SU-DHL-6 (cell line): Measurements from ENCODE around the gene PCDHAC1.
"Not testable (repeated sequence)": the region's sequence is repeated elsewhere in the genome, so short reads cannot be mapped to it uniquely, and the experiment has no call there.

ENCODE experiments used
- H2AFZ ChIP-seq: fragments of 200-600 bp; sonication (generic); 2 replicates; pipeline ENCODE4 v1.6.1; 2014; ENCODE audit warnings: low read depth, mild to moderate bottlenecking, moderate library complexity, mixed read lengths, antibody characterized with exemption, low read length; ENCODE audit not compliant: severe bottlenecking
- H3F3A ChIP-seq: fragments of 200-600 bp; shearing (Covaris generic); 2 replicates; pipeline ENCODE4 v1.6.0; 2016; ENCODE audit warnings: antibody characterized with exemption, mild to moderate bottlenecking; ENCODE audit not compliant: insufficient read depth
- H3K27ac ChIP-seq: fragments of 200-600 bp; sonication (generic); 2 replicates; pipeline ENCODE4 v1.5.1; 2016; ENCODE audit warnings: low read depth, mild to moderate bottlenecking, low read length, moderate library complexity, mixed read lengths
- H3K27me3 ChIP-seq: fragments of 200-600 bp; sonication (generic), shearing (Covaris generic); 2 replicates; pipeline ENCODE4 v1.6.0; 2014; ENCODE audit warnings: mild to moderate bottlenecking, low read length
- H3K36me3 ChIP-seq: fragments of 200-600 bp; sonication (generic); 2 replicates; pipeline ENCODE4 v1.6.1; 2014; ENCODE audit warnings: mild to moderate bottlenecking, low read length, mixed read lengths
- H3K4me2 ChIP-seq: fragments of 300-600, 200-600 bp; shearing (Covaris generic), sonication (generic); 2 replicates; pipeline ENCODE4 v1.6.0; 2014; ENCODE audit warnings: low read length, low read depth, mild to moderate bottlenecking; ENCODE audit not compliant: poor library complexity, severe bottlenecking
- H3K4me3 ChIP-seq: fragments of 200-600 bp; sonication (generic); 2 replicates; pipeline ENCODE4 v1.5.1; 2014; ENCODE audit warnings: antibody characterized with exemption, low read length, mild to moderate bottlenecking, mixed read lengths; ENCODE audit not compliant: insufficient read depth, poor library complexity, severe bottlenecking
- H3K79me2 ChIP-seq: fragments of 200-600 bp; sonication (generic); 2 replicates; pipeline ENCODE4 v1.6.1; 2014; ENCODE audit warnings: mild to moderate bottlenecking, low read length, moderate library complexity; ENCODE audit not compliant: insufficient read depth
- H3K9ac ChIP-seq: fragments of 200-600 bp; sonication (generic); 2 replicates; pipeline ENCODE4 v1.7.0; 2014; ENCODE audit warnings: mild to moderate bottlenecking, low read length
- H3K9me2 ChIP-seq: fragments of 200-600 bp; sonication (generic); replicated peaks from 2 replicates; pipeline ENCODE4 v1.6.1; 2014; ENCODE audit warnings: low read length; ENCODE audit not compliant: insufficient read depth
- H3K9me3 ChIP-seq: fragments of 200-600 bp; sonication (generic); 2 replicates; pipeline ENCODE4 v1.6.1; 2014; ENCODE audit warnings: low read length, mixed read lengths; ENCODE audit not compliant: insufficient read depth
- H4K20me1 ChIP-seq: fragments of 200-600 bp; sonication (generic); 2 replicates; pipeline ENCODE4 v1.6.1; 2014; ENCODE audit warnings: low read depth, mild to moderate bottlenecking, antibody characterized with exemption, low read length, moderate library complexity, mixed read lengths
- CTCF ChIP-seq: fragments of 200-600 bp; sonication (generic); IDR thresholded peaks from one replicate; pipeline ENCODE4 v1.5.1; 2017; ENCODE audit warnings: antibody characterized with exemption, mild to moderate bottlenecking, low read length, moderate library complexity; ENCODE audit not compliant: insufficient read depth, poor library complexity, severe bottlenecking
- EZH2phosphoT487 ChIP-seq: fragments of 200-600 bp; sonication (generic), shearing (Covaris generic); conservative IDR thresholded peaks from 2 replicates; pipeline ENCODE4 v1.6.1; 2018; ENCODE audit warnings: mild to moderate bottlenecking, antibody characterized with exemption, low read length, moderate library complexity, mixed read lengths

Gene PCDHAC1, protein sequence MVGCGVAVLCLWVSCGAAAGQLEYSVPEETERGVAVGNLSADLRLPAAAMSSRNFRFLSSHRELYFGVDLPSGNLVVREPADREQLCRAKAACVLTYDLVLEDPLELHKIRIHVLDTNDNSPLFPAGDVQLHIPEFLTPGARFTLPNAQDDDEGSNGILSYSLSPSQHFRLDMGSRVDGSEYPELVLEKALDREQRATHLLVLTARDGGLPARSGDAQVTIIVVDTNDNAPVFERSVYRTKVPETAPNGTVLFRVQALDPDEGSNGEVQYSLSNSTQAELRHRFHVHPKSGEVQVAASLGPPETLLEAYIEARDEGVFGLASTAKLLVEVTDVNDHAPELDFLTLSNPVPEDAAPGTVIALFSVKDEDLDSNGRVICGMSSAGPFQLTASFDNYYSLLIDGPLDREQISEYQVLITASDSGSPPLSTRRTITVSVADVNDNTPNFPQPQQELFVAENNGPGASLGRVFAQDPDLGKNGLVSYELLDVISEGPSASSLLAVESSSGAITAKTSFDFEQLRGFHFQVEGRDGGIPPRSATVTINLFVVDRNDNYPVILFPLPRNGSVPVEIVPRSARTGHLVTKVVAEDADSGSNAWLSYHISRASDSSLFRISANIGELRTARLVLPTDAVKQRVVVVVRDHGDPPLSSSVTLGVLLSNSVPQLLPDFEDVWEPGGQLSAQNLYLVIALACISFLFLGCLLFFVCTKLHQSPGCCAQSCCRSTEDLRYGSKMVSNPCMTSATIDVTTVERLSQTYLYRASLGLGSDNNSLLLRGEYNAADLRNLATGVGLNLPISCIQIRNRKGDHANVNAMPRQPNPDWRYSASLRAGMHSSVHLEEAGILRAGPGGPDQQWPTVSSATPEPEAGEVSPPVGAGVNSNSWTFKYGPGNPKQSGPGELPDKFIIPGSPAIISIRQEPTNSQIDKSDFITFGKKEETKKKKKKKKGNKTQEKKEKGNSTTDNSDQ

GRCh38 chr5:140925806-140926442 is at the start of gene PCDHAC1:
Gene PCDHAC1 (plus strand): TSS chr5:140926299. CDS start chr5:140926893, 594 bp downstream.
- TF ChIP-seq EZH2phosphoT487 (no peak), CTCF (no peak)
- no peak within 1 kb of the TSS for H2AFZ ChIP-seq
- no peaks in the 10 kb centered on the region for H3K9me3 ChIP-seq
- H4K20me1 ChIP-seq: no peaks in the 10 kb centered on the region
- no peaks in the 10 kb centered on the region for H3K79me2 ChIP-seq
- H3F3A ChIP-seq: no peaks in the 10 kb centered on the region
- H3K27ac ChIP-seq: no peak within 1 kb of the TSS
- H3K9me2 ChIP-seq: no peaks in the 10 kb centered on the region
- no peaks in the 10 kb centered on the region for H3K27me3 ChIP-seq
- H3K36me3 ChIP-seq: no peaks in the 10 kb centered on the region
- no peak within 1 kb of the TSS for H3K9ac ChIP-seq
- H3K4me3 ChIP-seq: no peak within 1 kb of the TSS
- no peak within 1 kb of the TSS for H3K4me2 ChIP-seq

DNA sequence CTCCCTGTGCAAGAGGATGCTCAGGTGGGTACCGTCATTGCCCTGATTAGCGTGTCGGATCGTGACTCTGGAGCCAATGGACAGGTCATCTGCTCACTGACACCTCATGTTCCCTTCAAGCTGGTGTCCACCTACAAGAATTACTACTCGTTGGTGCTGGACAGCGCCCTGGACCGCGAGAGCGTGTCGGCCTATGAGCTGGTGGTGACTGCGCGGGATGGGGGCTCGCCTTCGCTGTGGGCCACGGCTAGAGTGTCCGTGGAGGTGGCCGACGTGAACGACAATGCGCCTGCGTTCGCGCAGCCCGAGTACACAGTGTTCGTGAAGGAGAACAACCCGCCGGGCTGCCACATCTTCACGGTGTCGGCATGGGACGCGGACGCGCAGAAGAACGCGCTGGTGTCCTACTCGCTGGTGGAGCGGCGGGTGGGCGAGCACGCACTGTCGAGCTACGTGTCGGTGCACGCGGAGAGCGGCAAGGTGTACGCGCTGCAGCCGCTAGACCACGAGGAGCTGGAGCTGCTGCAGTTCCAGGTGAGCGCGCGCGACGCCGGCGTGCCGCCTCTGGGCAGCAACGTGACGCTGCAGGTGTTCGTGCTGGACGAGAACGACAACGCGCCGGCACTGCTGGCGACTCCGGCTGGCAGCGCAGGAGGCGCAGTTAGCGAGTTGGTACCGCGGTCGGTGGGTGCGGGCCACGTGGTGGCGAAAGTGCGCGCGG is 49.4 kb upstream of the PCDHAC1 start:
- H3K79me2 ChIP-seq, H3K27ac ChIP-seq, H3K27me3 ChIP-seq, H2AFZ ChIP-seq, H3K4me3 ChIP-seq, H3K9ac ChIP-seq, H3K4me2 ChIP-seq, H3K9me2 ChIP-seq, H3K36me3 ChIP-seq, H3K9me3 ChIP-seq, H3F3A ChIP-seq, H4K20me1 ChIP-seq: not testable (repeated sequence)

DNA sequence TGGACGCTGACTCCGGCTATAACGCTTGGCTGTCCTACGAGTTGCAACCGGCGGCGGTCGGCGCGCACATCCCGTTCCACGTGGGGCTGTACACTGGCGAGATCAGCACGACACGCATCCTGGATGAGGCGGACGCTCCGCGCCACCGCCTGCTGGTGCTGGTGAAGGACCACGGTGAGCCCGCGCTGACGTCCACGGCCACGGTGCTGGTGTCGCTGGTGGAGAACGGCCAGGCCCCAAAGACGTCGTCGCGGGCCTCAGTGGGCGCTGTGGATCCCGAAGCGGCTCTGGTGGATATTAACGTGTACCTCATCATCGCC is 48.9 kb upstream of the PCDHAC1 start:
- no peak overlapping the region for H3K27ac ChIP-seq
- no peak overlapping the region for H3K4me2 ChIP-seq
- H3F3A ChIP-seq: no peaks in the 10 kb centered on the region
- no peaks in the 10 kb centered on the region for H3K9me3 ChIP-seq
- no peak overlapping the region for H2AFZ ChIP-seq
- no peak for TF ChIP-seq EZH2phosphoT487
- TF ChIP-seq CTCF: no peak
- no peak overlapping the region for H3K4me3 ChIP-seq
- no peaks in the 10 kb centered on the region for H3K36me3 ChIP-seq
- H4K20me1 ChIP-seq: no peaks in the 10 kb centered on the region
- no peaks in the 10 kb centered on the region for H3K79me2 ChIP-seq
- no peaks in the 10 kb centered on the region for H3K9me2 ChIP-seq
- no peaks in the 10 kb centered on the region for H3K27me3 ChIP-seq
- H3K9ac ChIP-seq: no peak overlapping the region
